ENCODE results near the gene LRRC8D.
"Not testable (repeated sequence)": the region's sequence is repeated elsewhere in the genome, so short reads cannot be mapped to it uniquely, and the experiment has no call there.

The LRRC8D gene

DNA sequence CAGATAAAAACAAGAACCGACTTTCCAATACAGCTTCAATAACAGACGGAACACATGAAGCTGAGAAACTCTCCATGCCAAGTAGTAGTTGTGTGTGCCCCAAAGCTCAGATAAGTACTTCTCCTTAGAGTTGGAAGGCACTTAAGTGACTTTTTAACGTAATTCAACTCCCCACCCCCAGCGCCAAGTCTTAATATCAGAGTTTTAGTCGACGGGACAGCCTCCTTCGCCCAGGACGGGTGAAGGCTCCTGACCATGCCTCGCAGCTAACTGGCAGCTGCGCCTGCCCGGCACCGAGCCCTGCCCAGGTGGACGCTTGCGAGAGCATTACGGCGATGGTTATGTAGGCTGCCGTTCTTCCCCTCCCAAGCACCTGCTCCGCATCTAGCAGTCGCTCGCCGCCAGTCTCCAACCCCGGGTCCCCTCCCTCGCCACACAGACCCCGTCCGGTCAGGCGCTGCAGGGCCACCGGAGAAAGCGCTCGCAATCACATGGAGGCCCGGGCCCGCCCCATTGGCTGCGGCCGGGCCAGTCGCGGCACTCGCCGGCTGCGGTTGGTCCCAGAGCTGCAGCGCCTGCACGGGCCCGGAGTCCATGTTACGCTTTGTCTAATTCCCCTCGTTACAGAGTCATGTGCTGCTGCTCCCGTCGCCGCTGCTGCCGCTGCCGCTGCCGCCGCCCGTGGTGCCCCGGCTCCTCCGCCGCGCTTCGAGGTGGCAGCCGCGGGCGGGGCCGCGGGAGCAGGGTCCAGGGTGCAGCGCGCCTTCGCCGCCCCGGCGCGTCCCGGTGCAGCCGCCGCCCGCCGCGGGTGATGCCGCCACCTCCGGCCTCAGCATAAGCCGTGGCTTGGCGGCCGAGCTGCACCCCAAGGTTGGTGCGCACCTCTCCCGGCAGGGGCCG, at the start of gene LRRC8D:
LRRC8D (plus strand) TSS at position 611 of the 900 bp plus-strand sequence. CDS start 112,037 bp downstream, outside the sequence.
- DNase-seq = peak; percentile 55

DNA sequence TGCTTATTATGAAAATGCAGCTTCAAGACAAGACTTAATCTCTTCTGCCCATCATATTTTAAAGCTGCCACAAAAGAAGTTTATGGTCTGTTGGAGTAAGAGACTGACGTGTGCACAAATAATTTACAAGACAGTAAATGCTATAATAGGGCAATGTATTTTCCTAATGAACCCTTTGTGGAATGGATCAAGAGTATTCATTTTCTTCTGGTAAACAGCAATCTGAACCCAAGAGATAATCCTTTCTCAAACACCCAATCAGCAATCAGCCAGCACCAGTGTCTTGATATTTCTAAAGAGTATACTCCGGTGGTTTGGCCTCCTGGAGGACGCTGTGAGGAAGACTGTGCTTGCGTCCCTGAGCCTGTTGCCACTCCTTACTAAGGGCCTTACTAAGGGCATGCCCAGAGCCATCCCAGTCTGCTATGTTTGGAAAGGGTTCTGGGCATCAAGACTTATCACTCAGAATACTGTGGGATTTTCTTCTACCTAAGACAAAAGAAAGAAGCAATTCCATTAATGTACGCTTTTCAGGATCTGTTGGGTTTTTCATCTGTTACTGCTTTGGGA, 48.8 kb upstream of the LRRC8D start:
- no peak for DNase-seq

DNA sequence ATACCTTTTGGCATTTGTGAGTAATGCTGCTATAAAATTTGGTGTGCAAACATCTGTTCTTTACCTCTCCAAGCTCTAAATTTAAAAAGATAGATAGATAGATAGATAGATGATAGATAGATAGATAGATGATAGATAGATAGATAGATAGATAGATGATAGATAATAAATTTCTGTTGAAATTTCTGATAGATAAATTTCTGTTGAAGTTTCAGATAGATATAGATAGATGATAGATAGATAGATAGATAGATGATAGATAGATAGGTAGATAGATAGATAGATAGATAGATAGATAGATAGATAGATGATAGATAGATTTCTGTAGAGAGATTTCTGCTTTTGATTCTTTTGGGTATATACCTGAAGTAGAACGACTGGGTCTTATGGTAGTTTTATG, 44.7 kb upstream of the LRRC8D start:
- DNase-seq = not testable (repeated sequence)

DNA sequence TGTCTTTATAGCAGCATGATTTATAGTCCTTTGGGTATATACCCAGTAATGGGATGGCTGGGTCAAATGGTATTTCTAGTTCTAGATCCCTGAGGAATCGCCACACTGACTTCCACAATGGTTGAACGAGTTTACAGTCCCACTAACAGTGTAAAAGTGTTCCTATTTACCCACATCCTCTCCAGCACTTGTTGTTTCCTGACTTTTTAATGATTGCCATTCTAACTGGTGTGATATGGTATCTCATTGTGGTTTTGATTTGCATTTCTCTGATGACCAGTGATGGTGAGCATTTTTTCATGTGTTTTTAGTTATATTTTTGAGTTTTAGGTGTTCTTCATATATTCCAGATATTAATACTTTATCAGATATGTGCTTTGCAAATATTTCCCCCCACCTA, 43.6 kb upstream of the LRRC8D start:
- DNase-seq = not testable (repeated sequence)

DNA sequence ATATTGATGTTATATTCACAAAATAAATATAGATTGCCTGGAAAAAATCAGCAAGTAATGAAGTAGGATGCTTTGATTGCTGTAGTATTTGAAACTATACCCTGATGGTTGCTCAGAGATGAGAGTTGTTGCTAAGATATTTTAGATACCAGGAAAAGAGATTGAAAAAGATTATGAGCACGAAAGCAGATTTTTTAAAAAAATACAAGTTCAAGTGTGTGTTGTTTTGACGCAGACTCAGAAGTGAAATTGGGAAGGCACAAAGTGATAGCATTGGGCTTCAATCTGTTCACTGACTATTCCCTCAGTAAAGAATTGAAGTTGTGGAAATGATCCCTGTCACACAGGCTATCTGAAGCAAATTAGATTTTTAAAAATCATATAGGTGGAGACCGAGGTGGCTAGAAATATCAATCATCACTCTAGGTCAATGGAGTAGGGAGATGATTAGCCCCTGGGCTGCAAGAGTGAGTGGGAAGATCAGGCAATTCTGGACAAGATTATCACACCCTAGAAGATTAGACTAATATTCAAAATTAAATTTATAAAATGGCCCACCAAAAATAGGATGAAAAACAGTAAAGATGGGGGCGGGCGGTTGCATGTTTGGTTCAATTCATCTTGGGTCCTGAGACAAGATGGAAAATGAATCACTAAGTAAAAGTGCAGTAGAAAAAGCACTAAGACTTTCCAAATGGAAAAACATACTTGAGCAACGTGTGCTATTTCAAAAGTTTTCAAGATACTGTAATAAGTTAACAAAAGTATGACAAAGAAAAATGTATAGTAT, 41.5 kb upstream of the LRRC8D start:
- no peak for DNase-seq

DNA sequence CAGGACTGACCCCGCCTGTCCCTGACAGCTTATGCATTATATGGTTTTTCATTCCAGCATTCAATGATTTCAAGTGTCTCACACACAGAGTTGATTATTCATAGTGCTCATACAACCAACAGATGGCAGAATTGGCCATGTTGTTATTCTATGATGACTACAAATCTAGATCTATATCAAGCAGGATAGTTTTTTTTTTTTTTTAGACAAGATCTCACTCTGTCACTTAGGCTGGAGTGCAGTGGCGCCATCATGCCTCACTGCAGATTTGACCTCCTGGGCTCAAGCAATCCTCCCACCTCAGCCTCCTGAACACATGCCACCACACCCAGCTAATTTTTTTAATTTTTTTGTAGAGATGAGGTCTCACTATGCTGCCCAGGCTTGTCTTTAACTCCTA, 40.1 kb upstream of the LRRC8D start:
- no peak for DNase-seq

DNA sequence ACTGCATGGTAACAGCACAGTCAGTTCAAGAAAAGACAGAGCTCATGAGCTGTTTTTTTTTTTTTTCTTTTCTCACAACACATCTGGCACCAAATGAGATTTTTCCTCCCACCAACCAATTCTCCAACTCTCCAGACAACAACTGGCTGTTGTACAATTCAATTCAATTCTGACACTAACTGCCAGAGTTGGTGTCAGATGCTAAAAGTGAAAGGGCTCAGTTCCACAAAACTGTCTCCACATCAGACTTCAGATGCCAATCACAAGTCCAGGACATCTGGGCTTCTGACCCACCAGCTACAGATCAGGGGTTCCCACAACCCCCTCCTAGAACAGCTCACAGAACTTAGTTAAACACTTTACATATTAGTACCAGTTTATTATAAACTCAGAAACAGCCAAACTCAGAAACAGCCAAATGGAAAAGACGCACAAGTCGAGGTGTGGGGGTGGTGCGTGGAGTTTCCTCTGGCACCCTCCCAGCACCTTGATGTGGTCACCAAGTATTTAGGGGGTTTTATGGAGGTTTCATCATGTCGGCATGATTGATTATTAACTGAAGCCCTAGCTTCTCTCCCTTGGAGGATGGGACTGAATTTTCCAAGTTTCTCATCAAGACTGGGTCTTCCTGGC, 39.2 kb upstream of the LRRC8D start:
- DNase-seq = peak; percentile 80

DNA sequence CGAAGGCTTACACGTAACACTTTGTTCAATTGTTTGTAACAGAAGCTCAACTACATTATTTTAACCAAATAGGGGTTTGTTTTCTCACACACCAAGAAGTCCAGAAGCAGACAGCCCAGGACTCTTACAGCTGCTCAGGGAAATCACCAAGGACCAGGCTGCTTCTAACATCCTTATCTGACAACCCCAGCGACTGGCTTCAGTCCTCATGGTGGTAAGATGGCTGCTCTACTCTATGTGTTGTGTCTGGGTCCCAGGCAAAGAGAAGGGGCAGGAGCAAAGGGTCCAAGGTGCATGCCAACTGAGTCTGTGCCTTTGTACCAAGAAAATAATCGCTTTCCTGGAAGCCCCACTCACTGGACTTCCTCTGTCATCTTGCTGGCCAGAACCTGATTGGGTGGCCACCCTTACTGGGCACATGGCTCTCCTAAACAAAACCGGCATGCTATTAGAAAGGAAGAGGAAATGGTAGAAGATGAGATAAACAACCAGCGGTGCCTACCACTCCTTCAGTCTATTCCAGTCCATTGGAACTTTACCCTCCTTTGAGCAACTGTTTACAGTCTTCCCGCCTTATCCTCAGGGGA, 34.1 kb upstream of the LRRC8D start:
- no peak for DNase-seq

DNA sequence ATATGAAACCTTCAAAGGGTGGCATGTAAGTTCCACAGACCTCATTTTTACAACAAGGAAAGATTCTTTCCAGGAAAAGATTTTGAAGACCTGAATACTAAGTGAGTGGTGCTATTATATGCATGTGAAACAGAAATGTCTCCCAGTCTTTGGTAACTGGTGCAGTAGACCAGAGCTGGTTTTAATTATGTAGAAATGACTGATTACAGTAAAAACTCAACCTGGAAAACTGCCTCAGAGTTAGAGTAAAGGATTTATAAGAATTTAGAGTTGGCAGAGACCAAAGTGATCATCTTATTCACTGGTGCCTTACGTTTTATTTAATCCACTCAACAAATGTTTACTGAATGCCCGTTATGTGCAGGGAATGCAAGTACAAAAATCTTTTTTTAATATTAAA, 30.2 kb upstream of the LRRC8D start:
- DNase-seq = no peak

DNA sequence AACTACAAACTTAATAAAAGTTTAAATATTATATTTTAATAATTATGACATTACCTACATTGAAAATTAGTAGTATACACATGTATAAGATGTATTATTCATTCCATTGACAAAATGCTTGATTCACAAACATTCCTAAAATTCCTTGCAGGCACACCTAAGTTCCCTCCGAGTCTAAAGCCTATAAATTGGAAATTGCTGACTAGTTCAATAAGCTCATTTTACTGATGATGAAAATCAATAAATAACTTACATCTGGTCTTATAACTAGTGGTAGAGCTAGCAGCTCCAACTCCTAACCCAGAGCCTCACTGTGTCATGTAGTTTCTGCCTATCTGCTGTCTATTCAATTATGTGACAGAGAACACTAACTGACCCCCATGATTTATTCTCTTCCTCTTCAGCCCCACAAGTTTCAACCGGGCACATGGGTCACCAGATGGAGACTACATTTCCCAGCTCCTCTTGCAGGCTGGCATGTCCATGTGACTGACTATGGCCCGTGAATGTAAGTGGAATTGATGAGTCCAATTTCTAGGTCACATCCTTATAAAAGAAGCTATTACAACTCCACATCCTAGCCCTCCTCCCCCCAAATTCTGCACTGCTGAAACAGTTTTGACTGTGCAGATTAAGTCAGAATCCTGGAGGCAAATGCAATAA, 29.6 kb upstream of the LRRC8D start:
- DNase-seq = no peak

DNA sequence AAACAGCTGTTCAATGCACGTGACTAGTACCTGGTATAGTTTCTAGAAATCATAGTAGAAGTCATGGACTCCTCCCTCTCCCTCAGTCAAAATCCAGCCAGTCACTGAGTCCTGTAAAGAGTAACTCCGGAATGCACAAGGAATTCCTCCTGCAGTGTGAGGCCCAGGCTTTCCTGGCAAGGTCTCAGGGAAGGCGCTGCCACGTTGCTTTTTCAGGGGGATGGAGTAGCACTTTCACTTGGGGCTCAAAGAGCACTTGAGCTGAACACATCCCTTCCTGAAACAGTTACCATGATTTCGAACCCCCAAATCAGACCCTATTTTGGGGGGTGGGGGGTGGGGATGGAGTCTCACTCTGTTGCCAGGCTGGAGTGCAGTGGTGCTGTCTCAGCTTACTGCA, 26.4 kb upstream of the LRRC8D start:
- DNase-seq = no peak

DNA sequence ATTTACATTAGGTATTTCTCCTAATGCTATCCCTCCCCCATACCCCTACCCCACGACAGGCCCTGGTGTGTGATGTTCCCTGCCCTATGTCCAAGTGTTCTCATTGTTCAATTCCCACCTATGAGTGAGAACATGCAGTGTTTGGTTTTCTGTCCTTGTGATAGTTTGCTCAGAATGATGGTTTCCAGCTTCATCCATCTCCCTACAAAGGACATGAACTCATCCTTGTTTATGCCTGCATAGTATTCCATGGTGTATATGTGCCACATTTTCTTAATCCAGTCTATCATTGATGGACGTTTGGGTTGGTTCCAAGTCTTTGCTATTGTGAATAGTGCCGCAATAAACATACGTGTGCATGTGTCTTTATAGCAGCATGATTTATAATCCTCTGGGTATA, 25.3 kb upstream of the LRRC8D start:
- not testable (repeated sequence) for DNase-seq

DNA sequence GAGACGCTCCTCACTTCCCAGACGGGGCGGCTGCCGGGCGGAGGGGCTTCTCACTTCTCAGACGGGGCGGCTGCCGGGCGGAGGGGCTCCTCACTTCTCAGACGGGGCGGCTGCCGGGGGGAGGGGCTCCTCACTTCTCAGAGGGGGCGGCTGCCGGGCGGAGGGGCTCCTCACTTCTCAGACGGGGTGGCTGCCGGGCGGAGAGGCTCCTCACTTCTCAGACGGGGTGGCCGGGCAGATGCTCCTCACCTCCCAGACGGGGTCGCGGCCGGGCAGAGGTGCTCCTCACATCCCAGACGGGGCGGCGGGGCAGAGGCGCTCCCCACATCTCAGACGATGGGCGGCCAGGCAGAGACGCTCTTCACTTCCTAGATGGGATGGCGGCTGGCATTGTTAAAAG, 23.0 kb upstream of the LRRC8D start:
- DNase-seq = not testable (repeated sequence)

DNA sequence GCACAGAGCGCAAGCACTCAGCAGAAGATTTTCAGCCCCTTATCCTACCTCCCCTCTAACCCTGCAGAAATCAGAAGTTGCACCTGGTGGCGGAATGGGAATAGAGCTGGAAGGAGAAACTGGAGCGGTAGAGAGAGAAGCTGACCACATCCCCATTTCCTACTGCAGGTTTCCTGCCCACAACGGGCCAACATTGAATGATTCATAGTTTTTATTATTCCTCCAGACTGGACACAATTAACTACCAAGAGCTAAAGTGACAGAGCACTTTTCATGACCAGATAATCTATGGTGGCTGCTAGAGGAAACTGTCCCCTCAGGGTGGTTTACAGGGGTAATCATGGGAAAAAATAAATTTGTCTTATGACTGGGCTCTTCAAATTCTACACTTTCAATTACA, 21.3 kb upstream of the LRRC8D start:
- DNase-seq = no peak

DNA sequence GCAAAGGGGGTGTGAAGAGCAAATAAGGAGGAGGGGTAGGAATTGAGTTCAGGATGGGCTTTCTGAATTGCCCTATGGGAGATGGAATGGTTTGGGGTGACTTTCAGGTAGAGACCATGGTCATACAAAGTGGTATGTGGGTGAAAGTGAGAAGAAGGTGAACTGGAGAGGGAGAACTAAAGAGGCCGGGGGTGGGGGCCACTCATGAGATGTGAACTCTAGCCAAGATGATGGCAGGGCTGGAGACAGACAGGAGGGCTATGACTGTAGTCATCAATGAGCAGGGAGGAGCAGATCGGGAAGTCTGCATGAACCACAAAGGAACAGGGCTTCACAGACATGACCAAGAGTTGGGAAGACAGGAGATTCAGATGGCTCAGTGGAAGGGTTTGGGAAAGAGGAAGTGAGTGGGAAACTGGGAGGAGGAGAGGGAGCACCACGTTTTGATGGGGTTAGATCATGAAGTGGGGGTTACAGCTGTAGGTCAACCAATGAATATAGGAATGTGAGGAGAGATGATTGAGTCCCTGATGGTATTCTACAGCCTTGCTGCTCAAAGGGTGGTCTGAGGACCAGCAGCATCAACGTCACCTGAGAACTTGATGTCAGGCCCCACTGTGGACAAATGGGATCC, 20.7 kb upstream of the LRRC8D start:
- DNase-seq = no peak

DNA sequence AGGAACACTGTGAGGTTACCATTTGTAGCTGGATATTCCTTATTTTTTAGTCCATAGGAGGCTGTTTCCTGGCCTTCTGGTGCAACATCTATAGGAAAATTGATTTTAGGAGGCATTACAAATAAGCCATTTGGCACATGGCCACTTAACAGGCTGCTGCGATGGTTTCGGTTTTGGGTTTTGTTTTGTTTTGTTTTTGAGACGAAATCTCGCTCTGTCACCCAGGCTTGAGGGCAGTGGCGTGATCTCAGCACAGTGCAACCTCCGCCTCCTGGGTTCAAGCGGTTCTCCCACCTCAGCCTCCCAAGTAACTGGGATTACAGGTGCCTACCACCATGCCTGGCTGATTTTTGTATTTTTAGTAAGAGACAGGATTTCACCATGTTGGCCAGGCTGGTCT, 20.1 kb upstream of the LRRC8D start:
- no peak for DNase-seq

DNA sequence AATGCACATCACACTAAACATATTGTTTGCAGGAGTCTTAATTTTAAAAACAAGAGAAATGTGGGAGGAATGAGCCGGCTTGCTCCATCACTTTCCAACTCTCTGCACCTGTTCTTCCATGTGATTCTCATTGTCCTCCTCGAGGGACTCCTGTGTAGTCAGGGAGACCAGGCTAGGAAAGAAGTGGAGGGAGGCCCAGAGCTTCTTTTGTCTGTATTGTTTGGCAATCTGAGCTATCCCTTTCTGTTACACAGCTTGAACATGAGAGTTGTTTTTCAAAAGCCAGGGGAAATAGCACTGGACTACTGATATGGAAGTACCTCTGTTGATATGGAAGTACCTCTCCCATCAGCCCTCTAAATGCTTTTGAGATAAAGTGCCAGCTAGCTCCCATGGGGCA, 18.8 kb upstream of the LRRC8D start:
- DNase-seq = no peak

DNA sequence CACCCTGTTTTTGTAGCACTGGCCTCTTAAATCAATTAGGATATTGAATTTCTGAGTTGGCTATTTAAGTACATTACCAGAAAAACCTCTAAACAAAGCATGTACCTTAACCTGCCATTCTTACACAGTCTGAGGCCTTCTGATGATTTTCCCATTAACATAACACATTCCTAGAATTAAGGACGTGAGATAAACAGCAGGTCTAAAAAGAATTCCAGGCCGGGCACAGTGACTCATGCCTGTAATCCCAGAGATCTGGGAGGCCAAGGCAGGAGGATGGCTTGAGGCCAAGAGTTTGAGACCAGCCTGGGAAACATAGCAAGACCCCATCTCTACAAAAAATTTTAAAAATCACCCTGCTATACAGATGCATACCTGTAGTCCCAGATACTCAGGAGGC, 18.0 kb upstream of the LRRC8D start:
- no peak for DNase-seq

DNA sequence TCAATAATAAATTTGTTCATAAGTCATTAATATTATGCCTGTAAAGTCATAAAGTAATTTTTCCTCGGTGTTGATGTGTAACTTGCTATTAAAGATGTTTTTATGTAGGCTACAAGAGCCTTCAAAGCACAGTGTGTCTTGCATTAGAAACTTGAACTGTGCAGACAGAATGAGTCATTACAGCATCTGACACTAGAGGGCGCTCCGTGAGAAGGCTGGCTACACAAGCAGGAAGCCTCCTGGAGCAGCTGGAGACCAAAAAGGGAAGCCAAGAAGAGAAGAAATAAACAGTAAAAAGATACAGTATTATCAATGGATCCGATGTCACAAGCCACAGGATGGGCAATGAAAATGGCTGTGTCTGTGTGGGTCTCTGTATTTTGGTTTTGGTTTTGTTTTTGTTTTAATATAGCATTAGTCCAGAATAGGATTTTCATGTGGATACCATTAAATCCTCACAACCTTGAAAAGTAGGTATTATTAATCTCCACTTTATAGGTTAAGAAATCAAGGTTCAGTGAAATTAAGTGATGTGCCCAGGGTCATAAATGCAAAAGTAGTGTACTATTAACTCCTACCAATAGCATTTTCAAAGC, 16.1 kb upstream of the LRRC8D start:
- DNase-seq = peak; percentile 88

DNA sequence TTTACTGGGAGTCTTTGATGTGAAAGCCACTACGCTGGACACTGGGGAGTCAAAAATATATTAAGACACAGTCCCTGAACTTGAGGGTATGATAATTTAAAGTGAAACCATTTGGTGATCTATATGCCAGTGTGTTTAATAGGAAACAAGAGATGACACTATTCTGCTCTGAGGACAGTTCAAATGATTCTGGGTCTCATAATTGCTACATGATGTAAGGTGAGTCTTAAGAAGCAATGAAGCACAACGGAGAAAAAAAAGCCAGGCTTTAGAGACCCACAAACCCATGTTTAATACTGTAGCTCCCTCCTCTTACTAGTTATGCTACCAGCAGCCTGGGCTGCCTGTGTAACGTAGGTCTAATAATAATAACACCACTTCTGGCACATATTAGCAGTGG, 14.2 kb upstream of the LRRC8D start:
- no peak for DNase-seq

DNA sequence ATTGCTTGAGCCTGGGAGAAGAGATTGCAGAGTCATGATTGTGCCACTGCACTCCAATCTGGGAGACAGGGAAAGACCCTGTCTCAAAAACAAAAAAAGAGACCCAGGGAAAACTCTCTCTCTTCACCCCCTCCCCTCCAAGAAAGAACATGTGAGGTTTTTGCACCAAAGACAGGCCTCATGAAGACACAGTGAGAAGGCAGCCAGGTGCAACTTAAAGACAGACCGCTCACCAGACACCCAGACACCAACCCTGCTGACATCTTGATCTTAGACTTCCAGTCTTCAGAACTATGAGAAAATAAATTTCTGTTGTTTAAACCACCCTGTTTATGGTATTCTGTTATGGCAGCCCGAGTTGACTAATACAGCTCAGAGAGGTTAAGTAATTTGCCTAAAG, 13.3 kb upstream of the LRRC8D start:
- DNase-seq = no peak
